PC-3 (cell line): ENCODE data around the gene PKD2L2. TPM values are rescaled to one million over a fixed set of nuclear protein-coding genes. Genes with fewer than 3 reads are reported as not detected.
A peak's percentile ranks its signal among the peaks of the same experiment; 100 is the strongest.

Experiments
- ATAC-seq: fragments of 200-7000 bp; cut with Tn5 transposase; 2 replicates; pipeline ENCODE4 v1.9.1; 2020; ENCODE audit warnings: mild to moderate bottlenecking, moderate library complexity
- BruUV-seq: library from RNA; stranded (reverse); fragments of 400-500 nt; replicated peaks from 2 replicates; lab custom pipeline; 2021; lab: Mats Ljungman, UMichigan
- CTCF ChIA-PET: fragments of 300-600 bp; sonication (Branson Sonifier 250); formaldehyde crosslinking; loops from one replicate; lab custom pipeline; 2022; ENCODE audit warnings: antibody characterized with exemption; lab: Charles Lee
- POLR2A ChIA-PET: fragments of 300-600 bp; sonication (Branson Sonifier 250); formaldehyde crosslinking; loops from one replicate; lab custom pipeline; 2022; ENCODE audit warnings: antibody characterized with exemption; ENCODE audit not compliant: unreplicated experiment; lab: Charles Lee
- DNase-seq: peaks from one replicate; pipeline ENCODE4 v3.0.0-alpha.2; 2015
- H2AFZ ChIP-seq: fragments of 300-600 bp; sonication (generic); 2 replicates; pipeline ENCODE4 v1.6.0; 2016; ENCODE audit warnings: antibody characterized with exemption, low read length
- H3F3A ChIP-seq: fragments of 300-600 bp; sonication (generic); one replicate; pipeline ENCODE4 v1.6.0; 2017; ENCODE audit warnings: antibody characterized with exemption, low read length, control low read depth, mild to moderate bottlenecking; ENCODE audit not compliant: unreplicated experiment
- H3K27ac ChIP-seq: fragments of 300-600 bp; sonication (generic); 2 replicates; pipeline ENCODE4 v1.5.1; 2016; ENCODE audit warnings: mild to moderate bottlenecking, low read length
- H3K27me3 ChIP-seq: fragments of 300-600 bp; sonication (generic); 2 replicates; pipeline ENCODE4 v1.6.1; 2016; ENCODE audit warnings: low read length, mixed read lengths
- H3K36me3 ChIP-seq: fragments of 300-600 bp; sonication (generic); 2 replicates; pipeline ENCODE4 v1.6.1; 2016; ENCODE audit warnings: low read depth, mixed run types, low read length, mixed read lengths
- H3K4me1 ChIP-seq: fragments of 300-600 bp; sonication (generic); 2 replicates; pipeline ENCODE4 v1.5.1; 2016; ENCODE audit warnings: low read length; ENCODE audit not compliant: insufficient read depth
- H3K4me2 ChIP-seq: fragments of 300-600 bp; sonication (generic); 2 replicates; pipeline ENCODE4 v1.6.0; 2016; ENCODE audit warnings: low read length
- H3K4me3 ChIP-seq: fragments of 300-600 bp; sonication (generic); 2 replicates; pipeline ENCODE4 v1.5.1; 2016; ENCODE audit warnings: mild to moderate bottlenecking, low read length, mixed read lengths
- H3K79me2 ChIP-seq: fragments of 300-600 bp; sonication (generic); 2 replicates; pipeline ENCODE4 v1.6.1; 2017; ENCODE audit warnings: low read length, mixed read lengths
- H3K9ac ChIP-seq: fragments of 300-600 bp; sonication (generic); 2 replicates; pipeline ENCODE4 v1.6.0; 2016; ENCODE audit warnings: mild to moderate bottlenecking, low read length
- H3K9me2 ChIP-seq: fragments of 300-600 bp; sonication (generic); replicated peaks from 2 replicates; pipeline ENCODE4 v1.6.1; 2016; ENCODE audit warnings: mixed run types, low read length, mixed read lengths
- H3K9me3 ChIP-seq: fragments of 300-600 bp; sonication (generic); 2 replicates; pipeline ENCODE4 v1.6.1; 2016; ENCODE audit warnings: low read length, mixed read lengths
- H4K20me1 ChIP-seq: fragments of 300-600 bp; sonication (generic); 2 replicates; pipeline ENCODE4 v1.6.1; 2016; ENCODE audit warnings: low read length, mixed read lengths
- EZH2 ChIP-seq: fragments of 300-600 bp; sonication (generic); IDR thresholded peaks from one replicate; pipeline ENCODE4 v1.6.1; 2017; ENCODE audit warnings: antibody characterized with exemption, mild to moderate bottlenecking, low read length; ENCODE audit not compliant: unreplicated experiment
- EZH2phosphoT487 ChIP-seq: fragments of 300-600 bp; sonication (generic); IDR thresholded peaks from 2 replicates; pipeline ENCODE4 v1.6.1; 2018; ENCODE audit warnings: mild to moderate bottlenecking, antibody characterized with exemption, low read length, borderline replicate concordance
- intact Hi-C: fragments of 100-400 bp; cut with micrococcal nuclease; formaldehyde crosslinking; loops from 2 replicates; pipeline ENCODE4 v1.9.0; 2023
- total RNA-seq: library from RNA; depleted of rRNA; stranded (reverse); fragments of >200 nt; gene quantifications from 2 replicates; pipeline ENCODE4 v1.2.3, GENCODE V29; 2014
- TF ChIP-seq, protein P1 (sequence below): fragments of 300-600 bp; sonication (generic); conservative IDR thresholded peaks from 2 replicates; pipeline ENCODE4 v1.5.1; 2017; ENCODE audit warnings: antibody characterized with exemption, low read depth, mild to moderate bottlenecking, low read length

The PKD2L2 gene
- total RNA-seq, 1 experiment from 2014 or later, result not detected

GRCh38 chr5:137894586-137894985 is 5.3 kb downstream of the PKD2L2 start:
- Histone ChIP-seq H3K27me3 (no peaks in the 10 kb centered on the region), H3K4me3 (no peak overlapping the region), H2AFZ (0 out of 2 replicates have a peak overlapping the region, but pooled peaks have one; percentile 43), H3K4me2 (peak overlapping the region; percentile 4; the same call in 1 of the 2 replicates), H4K20me1 (no peaks in the 10 kb centered on the region), H3K4me1 (peaks cover 32% of the 10 kb centered on the region), H3F3A (no peaks in the 10 kb centered on the region), H3K9me2 (no peaks in the 10 kb centered on the region), H3K27ac (peak overlapping the region; percentile 28), H3K79me2 (no peaks in the 10 kb centered on the region), H3K9ac (no peak overlapping the region), H3K36me3 (no peaks in the 10 kb centered on the region), H3K9me3 (no peaks in the 10 kb centered on the region)
- intact Hi-C loops, result no loop called here
- ChIA-PET CTCF (no interaction called here), POLR2A (no interaction called here)
- no TSS peak for BruUV-seq
- ATAC-seq (peak; percentile 51), DNase-seq (no peak)
- TF ChIP-seq EZH2 (no peak), EZH2phosphoT487 (no peak)
- TF ChIP-seq, protein P1, sequence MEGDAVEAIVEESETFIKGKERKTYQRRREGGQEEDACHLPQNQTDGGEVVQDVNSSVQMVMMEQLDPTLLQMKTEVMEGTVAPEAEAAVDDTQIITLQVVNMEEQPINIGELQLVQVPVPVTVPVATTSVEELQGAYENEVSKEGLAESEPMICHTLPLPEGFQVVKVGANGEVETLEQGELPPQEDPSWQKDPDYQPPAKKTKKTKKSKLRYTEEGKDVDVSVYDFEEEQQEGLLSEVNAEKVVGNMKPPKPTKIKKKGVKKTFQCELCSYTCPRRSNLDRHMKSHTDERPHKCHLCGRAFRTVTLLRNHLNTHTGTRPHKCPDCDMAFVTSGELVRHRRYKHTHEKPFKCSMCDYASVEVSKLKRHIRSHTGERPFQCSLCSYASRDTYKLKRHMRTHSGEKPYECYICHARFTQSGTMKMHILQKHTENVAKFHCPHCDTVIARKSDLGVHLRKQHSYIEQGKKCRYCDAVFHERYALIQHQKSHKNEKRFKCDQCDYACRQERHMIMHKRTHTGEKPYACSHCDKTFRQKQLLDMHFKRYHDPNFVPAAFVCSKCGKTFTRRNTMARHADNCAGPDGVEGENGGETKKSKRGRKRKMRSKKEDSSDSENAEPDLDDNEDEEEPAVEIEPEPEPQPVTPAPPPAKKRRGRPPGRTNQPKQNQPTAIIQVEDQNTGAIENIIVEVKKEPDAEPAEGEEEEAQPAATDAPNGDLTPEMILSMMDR, result no peak

DNA sequence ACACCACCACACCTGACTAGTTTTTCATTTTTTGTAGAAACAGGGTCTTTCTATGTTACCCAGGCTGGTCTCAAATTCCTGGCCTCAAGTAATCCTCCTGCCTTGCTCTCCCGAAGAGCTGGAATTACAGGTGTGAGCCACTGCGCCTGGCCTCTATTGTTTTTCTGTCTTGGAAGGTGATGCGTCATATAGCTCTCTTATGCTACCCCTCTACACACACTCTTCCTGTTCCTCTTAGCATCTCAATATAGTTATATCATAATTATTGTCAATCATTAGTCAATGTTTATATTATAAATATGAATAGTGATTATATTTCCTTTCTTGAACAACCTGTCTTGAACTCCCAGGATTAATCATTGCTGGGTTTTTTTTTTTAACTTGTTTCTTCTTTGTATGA is 7.3 kb downstream of the PKD2L2 start:
- Histone ChIP-seq H3K79me2 (no peaks in the 10 kb centered on the region), H3K36me3 (no peaks in the 10 kb centered on the region), H3K4me3 (no peak overlapping the region), H3F3A (no peaks in the 10 kb centered on the region), H3K9me2 (no peaks in the 10 kb centered on the region), H3K4me2 (no peak overlapping the region), H3K9me3 (no peaks in the 10 kb centered on the region), H3K9ac (no peak overlapping the region), H3K4me1 (peaks cover 18% of the 10 kb centered on the region), H3K27me3 (no peaks in the 10 kb centered on the region), H4K20me1 (no peaks in the 10 kb centered on the region), H3K27ac (no peak overlapping the region), H2AFZ (peak overlapping the region; percentile 45; the same call in 1 of the 2 replicates)
- ATAC-seq (peak; percentile 58), DNase-seq (peak; percentile 42)
- no peak for TF ChIP-seq EZH2phosphoT487
- TF ChIP-seq, protein P1, result no peak
- TF ChIP-seq EZH2, result no peak
- ChIA-PET CTCF (no interaction called here), POLR2A (interaction anchor here (0.6 kb wide), 1 partner anchor 116 kb away, joined by 3 read pairs; no protein-coding TSS in a partner anchor)
- intact Hi-C loops, result no loop called here
- BruUV-seq, result no TSS peak

DNA sequence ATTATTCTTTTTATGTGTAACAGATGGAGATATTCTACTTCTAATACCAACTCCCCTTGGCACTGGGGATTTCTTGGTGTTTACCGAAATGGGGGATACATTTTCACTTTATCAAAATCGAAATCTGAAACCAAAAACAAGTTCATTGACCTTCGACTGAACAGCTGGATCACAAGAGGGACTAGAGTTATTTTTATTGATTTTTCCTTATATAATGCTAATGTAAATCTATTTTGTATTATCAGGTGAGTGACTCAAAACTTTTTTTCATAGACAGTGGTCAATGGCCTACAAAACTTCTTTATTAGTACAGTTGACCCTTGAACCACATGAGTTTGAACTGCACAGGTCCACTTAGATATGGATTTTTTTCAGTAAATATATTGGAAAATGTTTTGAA is 10.2 kb downstream of the PKD2L2 start:
- BruUV-seq, result no TSS peak

More for the DNA sequence above, 10.2 kb downstream of the PKD2L2 start:
- Histone ChIP-seq H3K36me3 (no peaks in the 10 kb centered on the region), H3K4me3 (no peak overlapping the region), H3K27ac (no peak overlapping the region), H3K9ac (no peak overlapping the region), H4K20me1 (no peaks in the 10 kb centered on the region), H3K4me2 (no peak overlapping the region), H3K79me2 (no peaks in the 10 kb centered on the region), H3K4me1 (peaks cover 12% of the 10 kb centered on the region), H2AFZ (no peak overlapping the region), H3K9me3 (no peaks in the 10 kb centered on the region), H3K27me3 (no peaks in the 10 kb centered on the region), H3K9me2 (no peaks in the 10 kb centered on the region), H3F3A (no peaks in the 10 kb centered on the region)
- DNase-seq (no peak), ATAC-seq (no peak)
- intact Hi-C loops, result no loop called here
- ChIA-PET CTCF (no interaction called here), POLR2A (no interaction called here)
- no peak for TF ChIP-seq EZH2
- TF ChIP-seq, protein P1, result no peak
- no peak for TF ChIP-seq EZH2phosphoT487
